ENCODE measurements around the gene ASPRV1. TPM values are rescaled to one million over a fixed set of nuclear protein-coding genes. Genes with fewer than 3 reads are reported as not detected.

The ASPRV1 gene
- total and polyA plus RNA-seq, 10 of the 15 experiments (the other 5 are each of a cell fraction or from before 2014, with no cell fraction given) = 0.11 to 1.1 (median 0.33) TPM

- Histone ChIP-seq H3K9ac (ENCODE audit: control insufficient read depth, insufficient read depth, low read length) (no peak overlapping the region), H3K9me3 (replicated peaks; ENCODE audit: control insufficient read depth, insufficient read depth, low read length) (no peaks in the 10 kb centered on the region), H3K4me3 (no peak overlapping the region), H3K79me2 (ENCODE audit: control insufficient read depth, insufficient read depth, low read length) (no peaks in the 10 kb centered on the region), H3K27me3 (replicated peaks in 1 of 2; ENCODE audit: control insufficient read depth in 2 of 2, insufficient read depth in 2 of 2, low read length in 1 of 2) (no peaks in the 10 kb centered on the region), H3K36me3 (ENCODE audit: control insufficient read depth in 2 of 2, insufficient read depth in 2 of 2, low read length in 1 of 2) (0 out of 4 replicates have a peak, but pooled peaks cover 0 to 7% of the 10 kb centered on the region in 2 experiments), H3K4me1 (ENCODE audit: control insufficient read depth, insufficient read depth, low read length) (peaks cover 13% of the 10 kb centered on the region), H2AFZ (ENCODE audit: control insufficient read depth, low read depth, low read length) (no peak overlapping the region), H3K27ac (ENCODE audit: control insufficient read depth, insufficient read depth) (no peak overlapping the region), H4K20me1 (ENCODE audit: control insufficient read depth, insufficient read depth) (no peaks in the 10 kb centered on the region), H3K4me2 (ENCODE audit: control insufficient read depth, insufficient read depth) (no peak overlapping the region)
- TF ChIP-seq EZH2 (IDR thresholded peaks at IDR 0.05; ENCODE audit: borderline replicate concordance, control insufficient read depth, low read depth, low read length) (no peak), HCFC1 (IDR thresholded peaks at IDR 0.05; ENCODE audit: low read length) (no peak), SIN3A (IDR thresholded peaks at IDR 0.05; ENCODE audit: low read depth, low read length) (no peak), NBN (IDR thresholded peaks at IDR 0.05) (no peak), BACH1 (IDR thresholded peaks at IDR 0.05; ENCODE audit: borderline replicate concordance) (no peak), CBX3 (IDR thresholded peaks at IDR 0.05; ENCODE audit: borderline replicate concordance, low read depth) (no peak), ZBTB40 (IDR thresholded peaks at IDR 0.05; ENCODE audit: borderline replicate concordance) (no peak), CBFB (IDR thresholded peaks at IDR 0.05; ENCODE audit: low read depth) (no peak), RCOR1 (conservative IDR thresholded peaks at IDR 0.05; ENCODE audit: low read depth, low read length) (no peak), ELK1 (IDR thresholded peaks at IDR 0.05; ENCODE audit: low read depth, low read length) (no peak)
- intact Hi-C loops (cut with micrococcal nuclease; ENCODE audit: unreplicated experiment) (no loop called here), in situ Hi-C loops (cut with MboI) (no loop called here)
- DNase-seq (ENCODE audit: low read depth, low spot score) = no peak
- BruUV-seq (replicated peaks) = no TSS peak
- CTCF ChIA-PET = interaction anchor here (1.0 kb wide), 1 partner anchor 127 kb away, joined by 3 read pairs; no protein-coding TSS in a partner anchor
- POLR2A ChIA-PET = no interaction called here
- no peak for ATAC-seq
- RAD21 ChIA-PET (ENCODE audit: unreplicated experiment) = no interaction called here
- SMC1A ChIA-PET (ENCODE audit: uncharacterized antibody, unreplicated experiment) = interaction anchor here (0.7 kb wide), 1 partner anchor 45 kb away, joined by 3 read pairs; no protein-coding TSS in a partner anchor
- no peak for FAIRE-seq
- WGBS (ENCODE audit: insufficient coverage, insufficient replicate concordance, low lambda C conversion rate, missing lambda C conversion rate) = 83% methylated on average over 9 of the region's 9 CpGs
Measured at GRCh38 chr2:69943843-69944525, 17.4 kb downstream of the ASPRV1 start.
